ENCODE measurements around the gene CARD10.

- TF ChIP-seq CTCF (IDR thresholded peaks at IDR 0.05) (no peak), POLR2A (IDR thresholded peaks at IDR 0.05) (no peak)
These were observed 69.7 kb downstream of the CARD10 start for GRCh38 chr22:37449331-37450001.
